Measurements from ENCODE around the gene TMEM131. TPM values are rescaled to one million over a fixed set of nuclear protein-coding genes. Genes with fewer than 3 reads are reported as not detected.

Gene TMEM131
- total RNA-seq, 1 donor: 43.6 TPM

DNA sequence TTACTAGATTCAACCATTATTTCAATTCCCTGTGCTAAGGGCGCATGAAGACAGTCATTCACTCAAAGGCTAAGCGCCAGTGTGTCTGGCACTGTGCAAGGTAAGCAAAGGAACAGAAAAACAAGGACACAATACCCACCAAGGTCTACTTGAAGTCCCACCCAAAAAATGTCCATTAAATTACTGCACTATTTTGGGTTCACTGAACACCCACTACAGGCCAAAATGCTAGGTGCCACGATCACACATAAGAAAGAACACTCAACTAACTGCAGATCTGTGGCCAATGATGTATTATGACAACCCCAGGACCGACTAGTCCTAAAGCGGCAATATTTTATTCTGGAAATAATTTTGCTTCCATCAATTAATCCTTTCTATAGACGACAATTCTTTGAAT is 1.8 kb downstream of the TMEM131 start:
- TF ChIP-seq, protein P1, sequence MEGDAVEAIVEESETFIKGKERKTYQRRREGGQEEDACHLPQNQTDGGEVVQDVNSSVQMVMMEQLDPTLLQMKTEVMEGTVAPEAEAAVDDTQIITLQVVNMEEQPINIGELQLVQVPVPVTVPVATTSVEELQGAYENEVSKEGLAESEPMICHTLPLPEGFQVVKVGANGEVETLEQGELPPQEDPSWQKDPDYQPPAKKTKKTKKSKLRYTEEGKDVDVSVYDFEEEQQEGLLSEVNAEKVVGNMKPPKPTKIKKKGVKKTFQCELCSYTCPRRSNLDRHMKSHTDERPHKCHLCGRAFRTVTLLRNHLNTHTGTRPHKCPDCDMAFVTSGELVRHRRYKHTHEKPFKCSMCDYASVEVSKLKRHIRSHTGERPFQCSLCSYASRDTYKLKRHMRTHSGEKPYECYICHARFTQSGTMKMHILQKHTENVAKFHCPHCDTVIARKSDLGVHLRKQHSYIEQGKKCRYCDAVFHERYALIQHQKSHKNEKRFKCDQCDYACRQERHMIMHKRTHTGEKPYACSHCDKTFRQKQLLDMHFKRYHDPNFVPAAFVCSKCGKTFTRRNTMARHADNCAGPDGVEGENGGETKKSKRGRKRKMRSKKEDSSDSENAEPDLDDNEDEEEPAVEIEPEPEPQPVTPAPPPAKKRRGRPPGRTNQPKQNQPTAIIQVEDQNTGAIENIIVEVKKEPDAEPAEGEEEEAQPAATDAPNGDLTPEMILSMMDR (IDR thresholded peaks at IDR 0.05; ENCODE audit: insufficient read depth, low read depth, low read length): no peak
- H3K4me3 ChIP-seq (ENCODE audit: low read depth, low read length): peak overlapping the region; percentile 86
- DNase-seq (ENCODE audit: low read depth): no peak

- TF ChIP-seq, protein P1 (IDR thresholded peaks at IDR 0.05; ENCODE audit: insufficient read depth, low read depth, low read length): no peak
- peak overlapping the region; percentile 86 for H3K4me3 ChIP-seq (ENCODE audit: low read depth, low read length)
- no peak for DNase-seq (ENCODE audit: low read depth)
Observed at GRCh38 chr2:97992836-97993825, 2.6 kb downstream of the TMEM131 start.

DNA sequence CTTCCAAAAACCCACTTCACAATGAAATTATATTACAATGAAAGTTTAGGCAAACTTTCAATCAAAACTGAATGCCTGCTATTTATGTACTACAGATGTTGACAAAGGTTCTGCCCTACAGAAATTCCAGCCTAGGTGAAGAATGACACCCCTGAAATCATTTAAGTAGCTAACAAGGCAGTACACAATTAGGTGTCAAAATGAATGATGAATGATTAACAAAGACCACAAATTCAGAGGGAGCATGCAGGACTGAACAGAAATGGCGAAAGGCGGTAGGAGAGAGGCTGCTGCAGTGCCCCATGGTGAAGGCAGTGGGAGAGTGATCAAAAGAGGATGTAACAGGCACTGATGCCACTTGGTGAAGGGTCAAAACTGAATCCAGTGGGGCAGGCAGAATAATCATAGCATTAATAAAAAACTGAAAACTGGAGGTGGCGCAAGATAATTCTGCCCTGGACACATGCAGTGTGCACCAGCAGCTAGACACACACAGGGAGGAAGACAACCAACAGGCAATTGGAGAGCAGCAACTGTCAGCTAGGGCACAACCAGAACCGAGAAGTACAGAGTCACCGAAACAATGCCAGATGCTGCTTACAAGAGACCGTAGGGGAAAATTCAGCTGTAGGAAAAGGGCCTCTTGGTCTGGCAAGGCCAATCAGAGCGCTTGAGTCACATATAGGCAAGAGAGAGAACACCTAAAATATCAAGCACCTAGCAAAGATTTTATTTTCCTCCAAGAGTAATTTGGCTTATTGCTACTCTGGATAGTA is 4.5 kb downstream of the TMEM131 start:
- no peak for DNase-seq (ENCODE audit: low read depth)
- no peak overlapping the region for H3K4me3 ChIP-seq (ENCODE audit: low read depth, low read length)
- TF ChIP-seq, protein P1 (IDR thresholded peaks at IDR 0.05; ENCODE audit: insufficient read depth, low read depth, low read length): no peak

GRCh38 chr2:97988722-97989121 is 7.0 kb downstream of the TMEM131 start:
- no peak overlapping the region for H3K4me3 ChIP-seq (ENCODE audit: low read depth, low read length)
- TF ChIP-seq, protein P1 (IDR thresholded peaks at IDR 0.05; ENCODE audit: insufficient read depth, low read depth, low read length): no peak
- DNase-seq (ENCODE audit: low read depth): no peak

DNA sequence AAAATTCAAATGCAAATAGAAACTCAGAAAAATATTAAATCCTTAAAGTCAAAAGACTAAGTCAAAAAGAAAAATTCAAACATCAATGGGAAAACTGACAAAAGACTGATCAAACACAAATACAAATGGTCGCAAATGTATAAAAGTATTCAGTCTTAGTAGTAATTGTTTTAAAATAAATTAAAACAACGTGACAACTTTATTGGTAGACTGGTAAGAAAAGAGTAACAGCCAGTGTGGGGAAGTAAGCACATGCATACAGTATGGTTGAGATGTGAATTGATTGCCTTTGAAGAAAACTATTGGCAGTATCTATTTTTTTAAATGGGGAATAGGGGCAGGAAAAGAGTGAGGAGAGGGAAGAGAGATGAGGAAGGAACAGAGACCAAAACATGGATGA is 9.8 kb downstream of the TMEM131 start:
- TF ChIP-seq, protein P1 (IDR thresholded peaks at IDR 0.05; ENCODE audit: insufficient read depth, low read depth, low read length): no peak
- no peak overlapping the region for H3K4me3 ChIP-seq (ENCODE audit: low read depth, low read length)
- no peak for DNase-seq (ENCODE audit: low read depth)

DNA sequence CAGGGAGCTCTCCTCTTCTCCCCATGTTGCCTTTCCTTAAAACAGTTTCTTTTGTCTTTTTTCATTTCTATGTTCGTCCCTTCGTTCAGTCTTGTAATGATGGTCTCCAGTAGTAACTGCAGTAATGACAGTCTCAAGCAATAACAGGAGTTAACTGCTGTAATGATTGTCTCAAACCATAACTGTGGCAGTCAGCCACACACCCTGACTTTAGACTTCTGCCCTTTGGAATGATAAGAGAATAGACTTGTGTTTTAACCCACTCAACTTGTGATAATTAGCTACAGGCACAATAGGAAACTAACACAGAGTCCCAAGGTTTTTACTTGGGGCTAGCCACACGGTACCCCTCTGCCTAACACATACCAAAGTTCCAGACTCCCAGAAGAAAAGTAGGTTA is 12.1 kb downstream of the TMEM131 start:
- no peak overlapping the region for H3K4me3 ChIP-seq (ENCODE audit: low read depth, low read length)
- TF ChIP-seq, protein P1 (IDR thresholded peaks at IDR 0.05; ENCODE audit: insufficient read depth, low read depth, low read length): no peak
- no peak for DNase-seq (ENCODE audit: low read depth)

Measured in fibroblast of villous mesenchyme (primary cell).